ENCODE measurements around the gene LOXL3.
"Not testable (repeated sequence)": the region's sequence is repeated elsewhere in the genome, so short reads cannot be mapped to it uniquely, and the experiment has no call there.

The LOXL3 gene

GRCh38 chr2:74503506-74504475 is 50.0 kb downstream of the LOXL3 start:
- no peak for DNase-seq

- no peak for DNase-seq
Observed at GRCh38 chr2:74502720-74503505, 50.8 kb downstream of the LOXL3 start.

GRCh38 chr2:74502147-74502719 is 51.5 kb downstream of the LOXL3 start:
- DNase-seq = no peak

GRCh38 chr2:74501335-74502071 is 52.2 kb downstream of the LOXL3 start:
- DNase-seq = no peak

GRCh38 chr2:74500578-74500946 is 53.2 kb downstream of the LOXL3 start:
- DNase-seq = no peak

GRCh38 chr2:74499940-74500577 is 53.7 kb downstream of the LOXL3 start:
- DNase-seq = no peak

- no peak for DNase-seq
Observed at GRCh38 chr2:74499267-74499939, 54.3 kb downstream of the LOXL3 start, which contains the start of gene LBX2. Gene LBX2, minus strand, starts transcription at chr2:74499603. Its CDS starts 66 bp downstream, at chr2:74499537.

GRCh38 chr2:74498500-74499266 is 55.1 kb downstream of the LOXL3 start:
- DNase-seq = no peak

- DNase-seq = peak; percentile 18
Observed at GRCh38 chr2:74497777-74498499, 55.8 kb downstream of the LOXL3 start.

GRCh38 chr2:74496997-74497776 is 56.6 kb downstream of the LOXL3 start:
- DNase-seq = no peak

GRCh38 chr2:74495440-74495839 is 58.3 kb downstream of the LOXL3 start:
- no peak for DNase-seq

- no peak for DNase-seq
Observed at GRCh38 chr2:74493546-74493945, 60.2 kb downstream of the LOXL3 start.

GRCh38 chr2:74491648-74492544 is 61.8 kb downstream of the LOXL3 start:
- DNase-seq = no peak

GRCh38 chr2:74489906-74490305 is 63.8 kb downstream of the LOXL3 start:
- no peak for DNase-seq

GRCh38 chr2:74488643-74489481 is 64.9 kb downstream of the LOXL3 start:
- no peak for DNase-seq

- DNase-seq = no peak
Observed at GRCh38 chr2:74486141-74486540, 67.6 kb downstream of the LOXL3 start.

- DNase-seq = not testable (repeated sequence)
Observed at GRCh38 chr2:74483675-74484164, 70.0 kb downstream of the LOXL3 start.
